Stimulated activated CD4-positive, alpha-beta T cell treated with anti-CD3 and anti-CD28 coated beads, Interleukin-15, amount 100 ng/mL, for 48 hours (primary cell): Measurements from ENCODE around the gene XPR1.
"Not testable (repeated sequence)": the region's sequence is repeated elsewhere in the genome, so short reads cannot be mapped to it uniquely, and the experiment has no call there.

Source experiments
- DNase-seq, 2 donors: peaks; one replicate each; pipeline ENCODE4 v3.0.0-alpha.2; 2020; ENCODE audit warnings: low read depth in 2 of 2

The XPR1 gene

GRCh38 chr1:180841415-180841814 is 209.6 kb downstream of the XPR1 start:
- no peak for DNase-seq

DNA sequence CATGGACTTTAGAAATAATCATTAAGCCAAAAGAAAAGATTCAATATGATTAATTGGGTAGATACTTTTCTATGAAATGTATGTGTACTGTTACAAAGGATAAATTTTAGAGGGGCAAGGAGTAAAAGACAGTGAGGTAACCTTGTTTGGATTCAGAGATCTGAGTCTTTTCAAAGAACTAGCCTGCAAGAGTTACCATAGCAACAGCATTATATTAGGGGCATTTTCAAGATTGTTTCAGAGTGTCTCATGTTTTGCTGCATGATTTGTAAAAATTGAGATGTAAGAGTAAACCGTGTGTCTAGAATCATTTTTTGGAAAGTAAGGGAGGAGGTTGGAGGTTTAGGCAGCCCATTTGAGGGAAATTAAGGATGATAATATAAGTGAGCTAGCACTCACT is 210.2 kb downstream of the XPR1 start:
- no peak for DNase-seq

GRCh38 chr1:180842491-180843275 is 210.9 kb downstream of the XPR1 start:
- no peak for DNase-seq

GRCh38 chr1:180845352-180845751 is 213.5 kb downstream of the XPR1 start:
- DNase-seq, result no peak

DNA sequence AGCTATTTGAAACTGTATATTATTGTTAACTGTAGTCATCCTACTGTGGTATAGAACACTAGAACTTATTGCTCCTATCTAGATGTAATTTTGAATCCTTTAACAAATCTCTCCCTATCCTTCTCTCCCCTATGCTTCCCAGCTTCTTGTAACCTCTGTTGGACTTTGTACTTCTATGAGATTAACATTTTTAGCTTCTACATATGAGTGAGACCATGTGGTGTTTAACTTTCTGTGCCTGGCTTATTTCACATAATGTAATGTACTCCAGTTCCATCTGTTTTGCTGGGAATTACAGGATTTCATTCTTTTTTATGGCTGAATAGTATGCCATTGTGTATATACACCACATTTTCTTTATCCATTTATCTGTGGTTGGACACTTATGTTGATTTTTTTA is 216.4 kb downstream of the XPR1 start:
- DNase-seq, result no peak

- no peak for DNase-seq
Observed at GRCh38 chr1:180849031-180849775, 217.4 kb downstream of the XPR1 start.

DNA sequence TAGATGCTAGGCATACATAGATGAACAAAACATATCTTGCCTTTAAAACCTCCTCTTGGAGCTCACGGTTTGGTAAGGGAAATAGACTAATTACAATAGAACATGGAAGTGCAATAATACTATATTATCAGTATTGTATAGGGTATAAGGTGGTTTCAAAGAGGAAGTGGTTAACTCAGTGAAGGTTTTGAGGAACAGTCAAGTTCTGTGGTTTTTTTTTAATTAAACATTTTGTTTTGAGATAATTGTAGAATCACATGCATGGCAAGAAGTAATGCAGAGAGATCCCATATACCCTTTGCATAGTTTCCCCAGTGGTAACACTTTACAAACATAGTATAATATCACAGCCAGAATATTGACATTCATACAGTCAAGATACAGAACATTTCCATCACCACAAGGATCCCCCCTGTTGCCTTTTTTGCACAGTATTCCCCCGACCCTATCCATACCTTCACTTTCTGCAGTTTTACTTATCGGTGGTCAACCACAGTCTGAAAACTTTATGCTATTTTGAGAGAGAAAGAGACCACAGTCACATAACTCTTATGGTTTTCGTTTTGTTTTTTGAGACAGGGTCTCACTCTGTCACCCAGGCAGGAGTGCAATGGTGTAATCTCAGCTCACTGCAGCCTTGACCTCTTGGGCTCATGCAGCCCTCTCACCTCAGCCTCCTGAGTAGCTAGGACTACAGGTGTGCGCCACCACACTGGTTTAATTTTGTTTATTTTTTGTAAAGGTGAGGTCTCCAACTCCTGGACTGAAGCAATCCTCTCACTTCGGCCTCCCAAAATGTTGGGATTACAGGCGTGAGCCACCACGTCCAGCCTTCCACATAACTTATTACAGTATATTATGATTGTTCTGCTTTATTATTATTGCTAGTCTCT is 220.4 kb downstream of the XPR1 start:
- no peak for DNase-seq

DNA sequence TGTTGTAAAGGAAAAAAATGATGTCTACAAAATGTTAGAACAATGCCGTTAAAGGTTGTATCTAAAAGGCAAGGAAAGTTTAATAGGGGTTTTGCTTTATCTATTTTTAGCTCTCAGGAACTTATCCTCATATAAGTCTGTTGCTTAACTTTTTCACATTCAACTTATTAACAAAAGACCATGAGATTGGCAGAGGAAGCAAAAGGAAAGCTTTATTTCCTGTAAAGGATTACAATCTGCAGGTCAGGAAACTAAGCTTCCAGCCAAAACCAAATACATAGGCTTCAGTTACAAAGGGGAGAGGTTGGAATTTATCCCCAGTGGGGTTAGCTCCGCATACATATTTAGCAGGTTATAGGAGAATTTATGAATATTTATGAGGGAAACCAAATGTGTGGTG is 222.2 kb downstream of the XPR1 start:
- no peak for DNase-seq

DNA sequence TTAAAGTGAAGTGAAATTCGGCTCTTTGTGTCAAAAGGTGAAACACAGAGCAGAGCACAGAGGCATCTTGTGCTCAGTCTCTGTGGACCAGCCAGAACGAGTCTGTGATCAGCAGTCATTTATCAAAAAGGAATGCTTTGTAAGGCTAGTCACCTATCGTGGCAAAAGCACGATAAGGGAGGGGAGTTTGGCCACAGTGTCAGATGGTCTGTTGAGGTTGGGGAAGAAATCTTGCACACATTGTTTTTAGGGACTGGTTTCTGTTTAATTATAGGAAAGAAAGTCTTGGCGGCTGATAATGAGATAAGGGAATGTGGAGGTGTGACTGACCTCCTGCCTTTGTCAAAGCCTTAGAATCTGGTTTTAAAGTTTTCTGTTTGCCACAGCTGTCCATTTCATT is 222.6 kb downstream of the XPR1 start:
- DNase-seq, result no peak

- DNase-seq, result not testable (repeated sequence)
Observed at GRCh38 chr1:180857947-180858725, 226.3 kb downstream of the XPR1 start.

DNA sequence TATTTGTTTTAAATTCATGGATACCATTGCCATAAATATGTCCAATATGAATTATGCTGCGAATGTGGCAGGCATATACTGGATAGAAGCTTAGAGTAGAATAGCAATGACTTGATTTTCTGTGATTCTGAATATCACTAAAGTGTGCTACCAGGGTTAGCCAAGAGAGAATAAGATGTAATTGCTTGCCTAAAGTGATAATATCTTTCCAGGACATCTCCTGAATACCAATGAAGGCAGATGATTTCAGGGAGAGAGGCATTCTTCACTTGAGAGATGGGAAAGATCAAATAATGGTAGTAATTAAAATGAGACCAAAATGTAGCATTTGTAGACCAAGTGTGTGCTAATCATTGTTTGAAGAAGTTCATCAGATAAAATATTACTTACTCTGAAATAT is 227.5 kb downstream of the XPR1 start:
- DNase-seq, result no peak

DNA sequence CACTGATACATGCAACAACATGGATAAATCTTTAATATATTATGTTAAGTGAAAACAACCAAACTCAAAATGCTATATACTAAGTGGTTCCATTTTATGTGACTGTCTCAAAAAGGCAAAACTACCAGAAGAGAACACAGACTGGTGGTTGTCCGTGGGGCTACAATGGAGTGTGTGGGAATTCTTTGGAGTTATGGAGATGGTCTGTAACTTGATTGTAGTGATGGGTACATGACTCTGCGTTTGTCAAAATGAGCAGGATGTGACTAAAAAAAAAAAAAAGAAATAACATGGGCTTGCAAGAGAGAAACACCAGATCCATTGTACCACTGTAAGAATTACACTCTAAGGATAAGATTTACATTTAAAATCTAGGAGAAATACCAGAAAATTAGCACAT is 228.7 kb downstream of the XPR1 start:
- DNase-seq, result no peak

- no peak for DNase-seq
Observed at GRCh38 chr1:180862305-180862704, 230.5 kb downstream of the XPR1 start.

DNA sequence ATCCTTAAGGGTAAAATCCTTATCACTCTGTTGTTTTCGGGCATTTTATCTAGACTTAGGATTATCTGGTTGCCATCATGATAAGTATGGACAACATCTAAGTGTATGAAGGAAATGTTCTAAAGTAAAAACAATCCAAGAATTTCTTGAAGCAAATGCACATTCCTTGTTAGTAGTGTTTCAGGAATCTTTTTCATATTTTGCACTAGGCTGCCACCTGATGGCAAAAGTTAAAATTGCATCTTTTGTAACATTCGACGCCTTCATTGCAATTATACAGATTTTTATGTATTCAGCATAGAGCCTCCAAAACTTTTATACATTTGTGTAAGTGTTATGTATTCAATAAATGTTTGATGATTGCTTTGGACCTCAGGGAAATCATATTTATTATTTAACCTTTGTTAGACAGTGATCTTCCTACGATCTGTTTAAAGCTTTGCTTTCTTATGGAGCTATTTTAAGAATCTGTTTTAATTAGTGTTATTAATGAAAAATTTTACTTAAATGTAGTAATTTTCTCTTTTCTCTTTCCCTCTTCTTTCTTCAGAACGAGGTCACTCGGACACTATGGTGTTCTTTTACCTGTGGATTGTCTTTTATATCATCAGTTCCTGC is 231.4 kb downstream of the XPR1 start:
- DNase-seq, result peak in 1 of 2 donors; percentile 1

DNA sequence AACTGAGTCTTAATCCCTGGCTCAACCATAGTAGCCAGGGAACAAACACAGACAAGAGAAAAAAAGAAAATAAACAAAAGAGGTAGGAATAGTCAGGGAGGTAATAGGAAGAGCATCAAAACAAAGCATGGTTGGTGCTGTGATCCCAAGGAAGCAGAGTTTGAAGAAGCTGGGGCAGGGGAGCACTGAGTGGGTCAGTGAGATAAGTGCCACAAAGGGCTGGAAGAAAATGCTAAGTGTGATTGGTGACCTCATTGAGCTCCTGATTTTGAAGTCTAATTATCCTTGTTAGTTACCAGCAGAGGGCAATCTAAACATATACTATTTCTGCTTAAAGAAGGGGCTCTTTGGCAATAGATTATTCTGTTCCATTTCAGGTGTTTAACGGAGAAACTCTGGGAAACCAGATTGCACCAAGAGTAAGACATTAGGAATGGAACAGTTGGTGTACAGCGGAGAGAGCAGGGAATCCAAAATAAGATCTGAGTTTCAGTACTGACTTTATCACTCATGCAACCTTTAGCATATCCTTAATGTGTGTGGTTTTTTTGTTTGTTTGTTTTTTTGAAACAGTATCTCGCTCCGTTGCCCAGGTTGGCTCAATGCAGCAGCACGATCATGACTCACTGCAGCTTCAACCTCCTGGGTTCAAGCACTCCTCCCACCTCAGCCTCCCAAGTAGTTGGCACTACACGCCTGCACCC is 250.1 kb downstream of the XPR1 start:
- no peak for DNase-seq

DNA sequence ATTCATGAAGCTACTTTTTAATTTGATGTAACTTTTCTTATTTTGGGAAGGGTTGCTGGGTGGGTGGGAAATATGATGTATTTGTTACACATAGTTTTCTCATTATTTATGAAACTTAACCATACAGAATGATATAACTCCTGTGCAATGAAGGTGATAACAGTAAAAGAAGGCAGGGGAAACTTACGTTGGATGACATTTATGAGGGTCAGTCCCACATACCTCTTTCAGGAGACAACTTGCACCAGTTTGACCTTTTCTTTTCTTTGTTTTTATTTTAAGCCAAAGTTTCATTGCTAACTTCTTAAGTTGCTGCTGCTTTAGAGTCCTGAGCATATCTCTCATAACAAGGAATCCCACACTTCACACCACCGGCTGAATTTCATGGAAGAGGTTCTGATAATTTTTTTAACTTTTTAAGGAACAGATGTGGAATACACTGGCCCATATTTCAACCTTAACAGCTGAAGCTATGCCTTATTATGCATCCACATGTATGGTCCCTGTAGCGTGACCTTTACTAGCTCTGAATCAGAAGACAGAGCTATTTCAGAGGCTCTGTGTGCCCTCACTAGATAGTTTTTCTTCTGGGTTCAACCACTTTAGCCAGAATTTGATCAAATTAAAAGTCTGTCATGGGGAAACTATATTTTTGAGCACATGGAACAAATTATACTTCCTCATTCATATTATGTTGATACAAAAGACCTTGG is 252.9 kb downstream of the XPR1 start:
- DNase-seq, result no peak

- DNase-seq, result no peak
Observed at GRCh38 chr1:180886338-180886737, 254.5 kb downstream of the XPR1 start.

DNA sequence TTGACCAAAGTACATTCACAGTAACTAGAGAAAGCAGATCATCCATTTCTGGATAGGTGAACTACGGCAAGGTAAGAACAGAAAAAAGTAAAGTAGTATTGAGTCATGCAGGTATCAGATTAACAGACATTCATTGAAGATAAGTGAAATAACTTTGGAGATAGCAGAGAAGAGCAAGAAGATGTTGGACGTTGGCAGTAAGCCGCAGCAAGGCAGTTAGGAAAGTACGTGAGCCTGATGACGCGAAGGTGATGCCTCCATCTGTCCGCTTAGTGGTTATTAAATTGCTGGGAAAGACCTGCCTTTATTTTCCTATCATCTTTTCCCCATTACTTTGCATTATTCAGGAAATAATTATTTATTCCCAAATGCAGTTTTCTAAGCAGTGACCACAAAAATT is 256.0 kb downstream of the XPR1 start:
- no peak for DNase-seq

DNA sequence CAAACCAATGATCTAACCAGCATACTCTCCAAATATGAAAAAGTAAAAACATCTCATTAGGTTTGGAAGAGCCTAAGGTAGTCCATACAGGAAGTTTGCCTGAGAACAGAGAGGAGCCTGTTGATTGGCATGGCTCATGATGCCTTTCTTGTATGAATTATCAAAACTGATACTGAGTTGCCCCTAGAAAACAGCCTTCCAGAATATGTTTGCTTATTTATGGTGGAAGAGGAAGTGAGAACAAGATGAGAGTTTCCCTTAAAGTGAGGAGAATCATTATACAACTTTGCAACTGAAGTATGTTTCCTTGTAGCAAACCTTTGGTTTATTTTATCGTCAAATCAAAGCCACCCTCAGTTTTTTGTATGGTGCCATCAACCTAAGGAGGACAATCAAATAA is 257.0 kb downstream of the XPR1 start:
- DNase-seq, result no peak

DNA sequence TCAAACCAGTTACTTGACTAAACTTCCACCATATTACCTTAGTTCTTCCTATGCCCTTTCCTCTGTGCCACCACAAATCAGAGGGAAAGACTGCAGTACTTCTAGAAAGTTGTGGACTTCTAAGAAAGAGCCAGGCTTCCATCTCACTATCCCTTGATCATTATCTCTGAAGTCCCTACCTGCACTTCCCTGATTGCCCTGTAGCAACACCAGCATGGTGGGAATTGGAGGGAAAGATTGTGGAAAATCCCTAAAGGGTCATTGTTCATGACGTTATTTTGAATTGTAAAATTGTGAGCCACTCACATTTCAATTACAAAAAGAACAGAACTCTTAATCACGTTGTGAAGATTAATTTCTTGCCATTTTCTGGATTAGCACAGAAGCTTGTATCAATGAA is 257.5 kb downstream of the XPR1 start:
- no peak for DNase-seq
